Measurements from ENCODE around the gene ELOB.

ELOB gene

GRCh38 chr16:2752850-2753732 is 24.0 kb downstream of the ELOB start:
- peak; percentile 87 for DNase-seq (ENCODE audit: low read depth)
- no peak for TF ChIP-seq MAX (IDR thresholded peaks at IDR 0.05; ENCODE audit: low read depth, low read length)
- peak; percentile 68 for TF ChIP-seq MYC (IDR thresholded peaks at IDR 0.05; ENCODE audit: low read depth, low read length)

GRCh38 chr16:2752035-2752849 is 24.8 kb downstream of the ELOB start, which contains the start of gene SRRM2:
SRRM2 (plus strand) TSS chr16:2752638; CDS start chr16:2756365, 3,727 bp downstream.
- peak; percentile 97 for DNase-seq (ENCODE audit: low read depth)
- H3K4me3 ChIP-seq (ENCODE audit: low read depth, low read length) = peak within 1 kb of the TSS; percentile 99
- TF ChIP-seq CTCF (IDR thresholded peaks at IDR 0.05; ENCODE audit: low read depth, low read length) (no peak), MAX (IDR thresholded peaks at IDR 0.05; ENCODE audit: low read depth, low read length) (peak; percentile 61), MYC (IDR thresholded peaks at IDR 0.05; ENCODE audit: low read depth, low read length) (peak; percentile 84), POLR2A (IDR thresholded peaks at IDR 0.05; ENCODE audit: extremely low read depth, insufficient read length) (peak; percentile 75)

More at GRCh38 chr16:2752850-2753732, 24.0 kb downstream of the ELOB start:
- peak overlapping the region; percentile 99 for H3K4me3 ChIP-seq (ENCODE audit: low read depth, low read length)

GRCh38 chr16:2751577-2752034 is 25.5 kb downstream of the ELOB start:
- peak overlapping the region; percentile 94 for H3K4me3 ChIP-seq (ENCODE audit: low read depth, low read length)
- DNase-seq (ENCODE audit: low read depth) = peak; percentile 93
- TF ChIP-seq POLR2A (IDR thresholded peaks at IDR 0.05; ENCODE audit: extremely low read depth, insufficient read length) (peak; percentile 75), MAX (IDR thresholded peaks at IDR 0.05; ENCODE audit: low read depth, low read length) (no peak)

- TF ChIP-seq POLR2A (IDR thresholded peaks at IDR 0.05; ENCODE audit: extremely low read depth, insufficient read length) (no peak), MAX (IDR thresholded peaks at IDR 0.05; ENCODE audit: low read depth, low read length) (no peak), MYC (IDR thresholded peaks at IDR 0.05; ENCODE audit: low read depth, low read length) (no peak), CTCF (IDR thresholded peaks at IDR 0.05; ENCODE audit: low read depth, low read length) (no peak)
- H3K4me3 ChIP-seq (ENCODE audit: low read depth, low read length) = no peak overlapping the region
- no peak for DNase-seq (ENCODE audit: low read depth)
Measured at GRCh38 chr16:2749936-2750335, 27.1 kb downstream of the ELOB start.

- no peak for TF ChIP-seq MAX (IDR thresholded peaks at IDR 0.05; ENCODE audit: low read depth, low read length)
- TF ChIP-seq CTCF (IDR thresholded peaks at IDR 0.05; ENCODE audit: low read depth, low read length) = no peak
- TF ChIP-seq MYC (IDR thresholded peaks at IDR 0.05; ENCODE audit: low read depth, low read length) = no peak
- TF ChIP-seq POLR2A (IDR thresholded peaks at IDR 0.05; ENCODE audit: extremely low read depth, insufficient read length) = no peak
- no peak for DNase-seq (ENCODE audit: low read depth)
- no peak overlapping the region for H3K4me3 ChIP-seq (ENCODE audit: low read depth, low read length)
Measured at GRCh38 chr16:2749476-2749875, 27.6 kb downstream of the ELOB start.

GRCh38 chr16:2748757-2749455 is 28.2 kb downstream of the ELOB start:
- no peak for TF ChIP-seq CTCF (IDR thresholded peaks at IDR 0.05; ENCODE audit: low read depth, low read length)
- no peak for TF ChIP-seq POLR2A (IDR thresholded peaks at IDR 0.05; ENCODE audit: extremely low read depth, insufficient read length)
- TF ChIP-seq MAX (IDR thresholded peaks at IDR 0.05; ENCODE audit: low read depth, low read length) = no peak
- no peak for TF ChIP-seq MYC (IDR thresholded peaks at IDR 0.05; ENCODE audit: low read depth, low read length)
- DNase-seq (ENCODE audit: low read depth) = no peak

More at GRCh38 chr16:2748757-2749455, 28.2 kb downstream of the ELOB start:
- no peak overlapping the region for H3K4me3 ChIP-seq (ENCODE audit: low read depth, low read length)

All from NB4 (cell line).